GM12874 (cell line): ENCODE results near the gene ATP13A3.

Source experiments
- TF ChIP-seq, protein P1 (sequence below): IDR thresholded peaks from 2 replicates; pipeline ENCODE4 v1.5.1; 2011; ENCODE audit warnings: low read depth, mild to moderate bottlenecking, control low read depth, low read length, moderate library complexity; ENCODE audit not compliant: insufficient read depth

Gene ATP13A3

DNA sequence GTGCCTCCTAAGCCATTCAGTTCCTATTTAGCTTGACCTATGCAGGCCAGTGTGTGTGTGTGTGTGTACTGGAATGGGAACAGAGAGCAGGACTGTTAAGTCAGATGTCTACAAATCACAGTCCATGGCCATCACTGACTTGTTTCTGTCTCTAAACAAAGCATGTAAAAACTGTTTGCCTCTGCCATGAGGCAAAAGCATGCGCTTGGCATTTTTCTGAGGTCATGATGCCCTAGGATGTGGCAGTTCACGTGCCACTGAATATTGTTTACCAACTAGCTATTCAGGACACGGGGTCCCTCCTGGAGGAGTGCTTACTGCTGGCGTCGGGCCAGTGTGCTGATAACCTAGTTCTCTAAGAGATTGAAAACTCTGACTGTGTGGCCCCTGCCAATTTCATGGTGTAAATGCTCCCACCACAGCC is 8.2 kb upstream of the ATP13A3 start:
- TF ChIP-seq, protein P1, sequence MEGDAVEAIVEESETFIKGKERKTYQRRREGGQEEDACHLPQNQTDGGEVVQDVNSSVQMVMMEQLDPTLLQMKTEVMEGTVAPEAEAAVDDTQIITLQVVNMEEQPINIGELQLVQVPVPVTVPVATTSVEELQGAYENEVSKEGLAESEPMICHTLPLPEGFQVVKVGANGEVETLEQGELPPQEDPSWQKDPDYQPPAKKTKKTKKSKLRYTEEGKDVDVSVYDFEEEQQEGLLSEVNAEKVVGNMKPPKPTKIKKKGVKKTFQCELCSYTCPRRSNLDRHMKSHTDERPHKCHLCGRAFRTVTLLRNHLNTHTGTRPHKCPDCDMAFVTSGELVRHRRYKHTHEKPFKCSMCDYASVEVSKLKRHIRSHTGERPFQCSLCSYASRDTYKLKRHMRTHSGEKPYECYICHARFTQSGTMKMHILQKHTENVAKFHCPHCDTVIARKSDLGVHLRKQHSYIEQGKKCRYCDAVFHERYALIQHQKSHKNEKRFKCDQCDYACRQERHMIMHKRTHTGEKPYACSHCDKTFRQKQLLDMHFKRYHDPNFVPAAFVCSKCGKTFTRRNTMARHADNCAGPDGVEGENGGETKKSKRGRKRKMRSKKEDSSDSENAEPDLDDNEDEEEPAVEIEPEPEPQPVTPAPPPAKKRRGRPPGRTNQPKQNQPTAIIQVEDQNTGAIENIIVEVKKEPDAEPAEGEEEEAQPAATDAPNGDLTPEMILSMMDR, result no peak

DNA sequence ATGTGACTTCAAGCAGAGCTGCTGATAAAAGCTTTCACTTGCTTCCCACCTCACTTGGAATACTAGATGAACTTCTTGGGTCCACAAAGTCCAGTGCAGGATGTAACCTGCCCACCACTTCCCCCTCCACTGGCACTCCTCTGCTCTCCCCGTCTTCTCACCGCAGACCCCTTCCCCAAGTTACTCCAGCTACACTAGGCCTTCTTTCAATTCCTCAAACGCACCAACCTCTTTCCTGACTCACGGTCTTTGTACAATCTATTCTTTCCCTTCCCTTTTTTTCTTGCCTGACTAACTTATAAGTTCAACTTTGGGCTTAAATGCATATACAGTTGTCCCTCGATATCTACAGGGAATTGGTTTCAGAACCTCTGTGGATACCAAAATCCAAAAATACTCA is 5.2 kb upstream of the ATP13A3 start:
- TF ChIP-seq, protein P1, result no peak

DNA sequence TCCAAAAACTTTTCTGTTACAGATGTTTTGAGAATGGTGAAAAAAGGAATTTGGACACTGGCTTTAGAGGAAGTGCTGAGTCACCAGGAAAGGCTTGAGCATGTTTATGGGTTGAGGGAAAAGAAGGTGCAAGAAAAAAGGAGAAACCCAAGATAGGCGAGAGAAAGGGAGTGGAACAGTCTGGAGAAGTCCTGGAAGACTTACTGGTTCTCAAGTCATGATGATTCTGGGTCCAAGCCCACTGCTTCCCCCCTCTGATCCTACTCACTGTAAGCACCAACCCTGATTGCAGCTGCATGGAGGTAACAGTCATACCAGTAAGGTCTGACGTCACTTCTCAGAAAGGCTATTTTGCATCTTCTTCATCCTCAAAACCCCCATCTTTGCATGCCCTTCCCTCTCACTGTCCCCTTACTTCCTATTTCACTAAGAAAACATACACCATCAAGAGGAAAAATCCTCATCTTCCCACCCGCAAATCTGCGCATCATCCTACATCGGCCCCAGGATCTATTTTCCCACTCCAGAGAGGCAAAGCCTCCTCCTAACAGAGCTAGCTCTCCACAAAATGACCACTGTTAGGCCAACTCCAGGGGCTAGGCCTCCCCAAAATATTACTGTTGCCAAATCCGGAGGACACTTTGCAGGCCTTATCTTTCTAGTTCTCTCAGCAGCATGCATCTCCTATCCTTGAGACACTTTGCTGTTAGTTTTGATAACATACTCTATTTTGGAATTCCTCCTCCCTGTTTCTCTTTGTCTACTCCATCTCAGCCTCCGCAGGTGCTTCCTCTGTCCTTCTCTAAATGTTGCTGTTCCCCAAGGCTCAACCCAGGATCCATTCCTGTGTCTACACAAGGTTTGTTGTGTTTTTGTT is 3.2 kb upstream of the ATP13A3 start:
- TF ChIP-seq, protein P1, result no peak

DNA sequence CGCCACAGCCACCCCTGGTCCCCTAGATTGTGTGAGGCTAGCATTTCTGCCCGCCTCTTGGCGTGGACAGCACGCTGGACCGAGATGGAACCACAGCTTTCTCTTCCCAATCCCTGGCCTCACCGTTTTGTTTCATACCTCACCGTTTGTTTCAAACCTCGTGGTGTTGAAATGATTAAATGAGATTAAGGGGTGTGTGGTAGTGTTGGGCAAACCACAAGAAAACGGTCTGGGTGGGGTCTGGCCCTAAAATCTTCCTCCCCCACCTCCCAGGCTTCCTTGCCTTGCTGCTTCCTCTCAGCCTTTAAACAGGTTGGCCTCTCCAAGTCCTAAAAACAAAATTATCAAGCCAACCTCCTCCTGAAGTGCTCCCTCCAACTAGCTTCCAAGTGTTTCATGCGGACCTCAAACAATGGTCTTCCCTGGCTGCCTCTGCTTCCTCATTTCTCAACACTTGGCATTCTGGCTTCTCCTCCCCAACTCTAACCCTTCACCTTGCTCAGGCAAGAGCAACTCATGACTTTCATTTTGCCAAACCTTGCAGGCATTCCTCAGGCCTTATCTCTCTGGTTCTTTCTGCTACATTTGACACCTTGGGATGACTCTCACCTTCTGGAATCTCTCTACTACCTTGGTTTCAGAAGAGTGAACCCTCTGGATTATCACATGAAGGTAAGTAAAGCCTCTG is 1.4 kb upstream of the ATP13A3 start:
- TF ChIP-seq, protein P1, result no peak

DNA sequence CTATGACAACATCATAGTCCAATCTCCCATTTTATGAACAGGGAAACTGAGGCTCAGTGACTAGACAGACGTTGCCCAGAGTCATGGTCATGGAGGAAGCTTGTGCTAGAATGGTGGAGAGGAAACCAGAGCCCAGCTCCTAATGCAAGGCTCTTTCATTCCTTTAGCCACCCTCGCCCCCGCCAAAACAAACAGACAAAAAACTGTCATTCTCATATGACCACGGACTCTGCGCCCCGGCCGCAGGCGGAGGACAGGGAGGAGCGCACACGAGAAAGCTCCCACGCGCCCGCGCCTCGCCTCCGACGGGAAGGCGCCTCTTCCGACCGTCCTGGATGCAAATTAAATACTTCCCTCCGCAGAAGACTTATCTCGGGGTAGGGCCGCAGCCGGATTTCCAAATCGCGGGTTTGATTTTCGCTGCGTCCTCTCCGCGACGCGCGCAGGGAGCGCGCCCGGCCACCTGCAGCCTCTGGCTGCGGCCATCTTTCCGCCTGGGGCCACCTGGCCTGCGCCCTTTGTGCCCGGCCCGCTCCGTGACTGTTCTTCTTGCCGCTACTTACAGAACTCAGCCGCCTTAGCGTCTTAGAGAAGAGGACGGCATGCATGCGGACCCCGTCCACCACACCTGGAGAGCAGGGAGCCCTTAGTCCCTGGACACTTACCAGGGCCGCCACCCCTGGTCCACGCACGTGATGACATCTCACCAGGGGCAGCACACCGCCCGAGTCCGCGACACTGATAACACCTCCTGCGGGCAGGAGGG is 670 bp upstream of the ATP13A3 start:
- TF ChIP-seq, protein P1, result no peak

DNA sequence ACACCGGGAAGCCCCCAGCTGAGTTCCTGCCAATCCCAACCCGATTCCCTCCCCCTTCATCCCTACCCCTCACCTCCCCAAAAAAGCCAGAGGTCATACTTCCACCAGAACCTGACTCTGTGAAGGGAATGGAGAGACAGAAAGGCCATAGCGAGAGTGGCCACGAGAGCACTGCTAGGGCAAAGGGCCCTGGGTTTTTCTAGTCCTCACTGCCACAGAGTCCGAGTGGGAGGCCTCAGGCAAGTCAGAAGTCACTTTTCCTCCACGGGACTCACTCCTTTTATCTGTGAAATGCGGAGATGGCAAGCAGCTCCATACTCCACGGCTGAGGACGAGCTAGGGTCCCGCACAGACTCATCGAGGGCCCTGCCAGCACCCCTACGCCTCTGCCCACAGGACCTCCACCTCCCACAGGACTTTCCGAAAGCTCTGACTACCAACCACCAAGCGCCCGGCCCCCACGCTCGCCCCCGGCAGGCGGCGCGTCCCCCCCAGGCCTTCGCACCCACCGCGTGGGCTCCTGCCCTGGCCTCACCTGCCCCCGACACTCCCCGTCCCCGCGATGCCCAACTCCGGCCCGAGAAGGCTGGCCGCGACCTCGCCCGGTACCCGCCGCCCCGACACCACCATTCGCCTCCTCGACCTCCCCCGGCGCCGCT is 792 bp downstream of the ATP13A3 start:
- TF ChIP-seq, protein P1, result 0 out of 2 replicates have a peak, but pooled peaks have one; percentile 31
